Dedifferentiated amniotic fluid mesenchymal stem cell (primary cell): ENCODE results near the gene C19orf25.
"Not testable (repeated sequence)": the region's sequence is repeated elsewhere in the genome, so short reads cannot be mapped to it uniquely, and the experiment has no call there.

ENCODE experiments used
- DNase-seq: peaks from one replicate; pipeline ENCODE4 v3.0.0-alpha.2; 2016; ENCODE audit errors: extremely low spot score

The C19orf25 gene

DNA sequence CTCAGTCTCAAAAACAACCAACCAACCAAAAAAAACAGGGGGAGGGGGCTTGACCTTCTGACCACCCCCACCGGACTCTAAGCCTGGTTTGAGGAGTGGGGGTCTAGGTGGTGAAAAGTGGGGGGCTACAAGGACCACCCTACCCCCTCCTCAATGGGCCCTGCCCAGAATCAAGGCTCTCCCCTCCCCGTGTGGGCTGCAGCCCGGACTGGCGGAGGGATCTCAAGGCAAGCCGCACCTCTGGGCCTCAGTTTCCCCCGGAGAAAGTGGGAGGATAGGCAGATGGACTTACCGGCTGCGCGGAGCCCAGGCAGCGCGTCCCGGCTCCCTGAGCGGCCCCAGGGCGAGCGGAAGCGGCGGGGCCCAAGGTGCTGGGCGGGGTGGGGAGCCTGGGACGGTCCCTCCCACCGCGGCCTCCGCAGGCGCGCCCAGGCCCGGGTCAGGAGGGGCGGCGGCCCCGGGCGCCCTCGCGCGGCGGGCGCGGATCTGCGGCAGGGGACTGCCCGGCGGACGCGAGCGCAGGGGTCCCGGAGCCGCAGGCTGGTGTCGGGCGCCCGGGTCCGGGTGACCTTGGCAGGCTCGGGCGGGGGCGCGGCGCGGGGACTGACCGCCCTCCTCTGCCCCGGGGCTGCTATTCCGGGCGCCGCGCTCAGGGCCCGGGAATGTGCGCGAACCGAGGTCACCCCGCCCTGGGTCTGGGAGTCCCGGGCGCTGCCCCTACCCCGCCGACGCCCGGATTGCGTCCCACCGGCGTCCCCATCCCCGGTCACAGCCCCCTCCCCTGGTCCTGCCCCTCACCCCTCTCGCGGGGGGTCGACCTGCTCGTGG is 33.9 kb upstream of the C19orf25 start, which contains the start of gene ADAMTSL5:
ADAMTSL5 (minus strand) TSS at position 349 of the 828 bp plus-strand sequence. CDS start 2,076 bp downstream, outside the sequence.
- DNase-seq, result peak; percentile 18

DNA sequence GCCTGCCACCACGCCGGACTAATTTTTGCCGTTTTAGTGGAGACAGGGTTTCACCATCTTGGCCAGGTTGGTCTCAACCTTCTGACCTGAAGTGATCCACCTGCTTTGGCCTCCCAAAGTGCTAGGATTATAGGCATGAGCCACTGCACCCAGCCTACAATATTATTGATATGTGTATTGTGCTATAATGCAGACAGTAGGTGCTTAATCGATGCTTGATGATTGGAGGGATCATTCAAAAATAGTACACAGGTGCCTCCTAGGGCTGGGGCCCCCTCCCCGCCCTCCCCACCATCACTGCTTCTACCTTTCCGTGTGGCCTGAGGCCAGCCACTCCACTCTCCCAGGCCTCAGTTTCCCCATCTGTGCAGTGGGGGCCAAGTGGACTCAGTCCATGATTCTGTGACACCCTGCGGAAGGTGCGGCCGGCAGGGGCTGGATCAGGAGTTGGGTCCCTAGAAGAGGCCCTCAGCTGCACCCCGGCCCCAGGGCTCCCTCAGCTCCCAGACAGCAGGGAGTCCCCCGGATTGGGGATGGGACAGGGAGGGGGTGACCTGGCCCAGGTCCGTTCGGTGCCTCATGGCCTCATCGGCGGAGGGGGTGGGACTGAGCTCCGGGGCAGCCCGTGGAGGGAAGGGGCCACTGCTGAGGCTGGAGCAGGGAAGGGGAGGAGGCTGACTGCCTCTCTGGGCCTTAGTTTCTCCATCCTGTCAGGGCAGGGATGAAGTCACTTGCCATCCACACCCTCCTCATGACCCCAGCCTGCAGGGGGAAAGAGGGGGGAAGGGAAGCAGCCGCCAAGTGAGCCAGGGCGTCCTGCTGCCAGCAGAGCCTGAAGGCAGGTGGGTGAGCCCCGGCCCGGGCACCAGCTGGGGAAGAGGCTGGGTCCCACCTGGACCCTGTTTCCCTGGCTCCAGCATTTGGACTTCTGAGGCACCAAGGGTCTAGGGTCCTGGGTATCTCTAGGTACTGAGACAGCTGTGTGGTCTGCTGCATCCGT is 32.6 kb upstream of the C19orf25 start:
- no peak for DNase-seq

DNA sequence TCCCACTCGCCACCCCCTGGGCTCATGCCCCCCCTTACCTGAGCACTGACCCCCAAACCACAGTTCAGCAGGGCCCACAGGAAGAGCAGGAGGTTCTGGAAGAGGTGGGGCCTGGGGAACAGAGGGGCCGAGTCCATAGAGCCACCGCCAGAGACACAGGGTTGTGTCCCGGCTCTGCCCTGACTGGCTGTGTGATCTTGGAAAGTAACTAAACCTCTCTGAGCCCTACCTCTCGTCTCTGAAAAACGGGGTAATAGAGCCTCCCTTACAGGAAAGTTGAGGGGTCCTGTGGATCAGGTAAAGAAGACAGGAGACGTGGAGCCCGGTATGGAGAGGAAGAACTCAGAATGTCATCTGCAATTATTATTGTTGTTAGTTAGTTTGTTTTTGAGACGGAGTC is 31.8 kb upstream of the C19orf25 start:
- no peak for DNase-seq

DNA sequence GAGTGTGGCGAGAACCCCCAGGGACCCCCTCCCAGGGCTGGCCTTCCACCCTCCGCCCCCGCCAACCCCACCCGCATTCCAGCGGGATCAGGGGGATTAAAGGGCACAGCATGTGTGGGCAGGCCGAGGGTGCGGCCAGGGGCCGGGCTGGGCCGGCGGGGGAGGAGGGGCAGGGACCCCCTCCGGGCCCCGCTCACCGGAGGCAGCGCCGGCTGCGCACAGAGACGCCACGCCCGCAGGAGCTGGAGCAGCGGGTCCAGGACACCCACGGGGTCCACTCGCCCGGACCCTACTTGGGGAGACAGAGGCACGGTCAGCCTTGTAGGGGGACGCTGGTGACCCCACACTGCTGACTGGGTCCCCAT is 31.4 kb upstream of the C19orf25 start:
- no peak for DNase-seq

DNA sequence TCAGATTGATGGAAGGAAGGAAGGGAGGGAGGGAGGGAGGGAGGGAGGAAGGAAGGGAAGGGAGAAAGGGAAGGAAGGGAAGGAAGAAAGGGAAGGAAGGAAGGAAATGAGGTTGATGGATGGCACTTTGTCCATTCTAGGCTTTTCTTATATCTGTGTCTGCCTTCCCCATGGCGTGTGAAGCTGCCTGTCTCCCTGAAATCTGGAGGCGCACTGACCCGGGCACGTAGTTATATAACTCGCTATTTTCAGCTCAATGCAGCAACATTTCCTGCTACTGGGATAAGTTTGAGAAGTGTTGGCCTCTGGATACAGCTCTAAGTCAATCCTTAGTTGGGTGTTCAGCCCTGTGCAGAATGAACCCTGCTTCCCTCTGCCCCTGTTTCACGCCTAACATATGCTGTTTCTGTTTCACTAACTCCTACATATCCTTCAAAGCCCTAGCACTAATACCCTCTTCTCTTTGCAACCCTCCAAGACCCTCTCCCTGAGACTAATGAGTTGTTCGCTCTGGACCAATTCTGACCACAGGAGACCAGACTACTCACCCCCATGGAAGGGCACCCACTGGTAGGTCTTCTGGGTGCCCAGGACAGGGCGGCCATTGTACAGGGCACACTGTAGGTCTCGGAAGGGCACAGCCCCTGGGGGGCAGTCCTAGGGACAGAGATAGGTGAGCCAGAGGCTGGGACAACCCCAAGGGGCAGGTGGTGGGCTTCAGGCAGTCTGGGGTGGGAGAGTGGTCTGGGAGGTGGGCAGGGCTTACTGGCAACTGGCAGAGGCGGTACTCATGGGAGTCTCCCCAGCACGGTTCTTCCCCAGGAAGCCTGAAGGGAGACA is 30.8 kb upstream of the C19orf25 start:
- no peak for DNase-seq

DNA sequence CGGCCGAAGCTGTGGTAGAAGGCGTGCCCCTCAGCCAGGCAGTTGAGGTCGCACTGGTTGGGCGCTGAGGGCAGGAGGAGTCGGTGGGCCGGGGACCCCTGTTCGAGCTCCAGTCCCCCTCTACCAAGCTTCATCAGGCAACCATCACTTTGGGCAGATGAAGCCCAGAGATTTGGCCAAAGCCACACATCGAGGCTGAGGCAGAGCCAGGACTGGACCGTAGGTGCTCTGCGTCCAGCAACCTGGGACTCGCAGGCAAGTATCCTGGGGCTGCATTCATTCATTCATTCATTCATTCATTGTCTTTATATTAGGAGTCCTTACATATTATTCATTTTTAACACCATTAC is 29.5 kb upstream of the C19orf25 start:
- no peak for DNase-seq

DNA sequence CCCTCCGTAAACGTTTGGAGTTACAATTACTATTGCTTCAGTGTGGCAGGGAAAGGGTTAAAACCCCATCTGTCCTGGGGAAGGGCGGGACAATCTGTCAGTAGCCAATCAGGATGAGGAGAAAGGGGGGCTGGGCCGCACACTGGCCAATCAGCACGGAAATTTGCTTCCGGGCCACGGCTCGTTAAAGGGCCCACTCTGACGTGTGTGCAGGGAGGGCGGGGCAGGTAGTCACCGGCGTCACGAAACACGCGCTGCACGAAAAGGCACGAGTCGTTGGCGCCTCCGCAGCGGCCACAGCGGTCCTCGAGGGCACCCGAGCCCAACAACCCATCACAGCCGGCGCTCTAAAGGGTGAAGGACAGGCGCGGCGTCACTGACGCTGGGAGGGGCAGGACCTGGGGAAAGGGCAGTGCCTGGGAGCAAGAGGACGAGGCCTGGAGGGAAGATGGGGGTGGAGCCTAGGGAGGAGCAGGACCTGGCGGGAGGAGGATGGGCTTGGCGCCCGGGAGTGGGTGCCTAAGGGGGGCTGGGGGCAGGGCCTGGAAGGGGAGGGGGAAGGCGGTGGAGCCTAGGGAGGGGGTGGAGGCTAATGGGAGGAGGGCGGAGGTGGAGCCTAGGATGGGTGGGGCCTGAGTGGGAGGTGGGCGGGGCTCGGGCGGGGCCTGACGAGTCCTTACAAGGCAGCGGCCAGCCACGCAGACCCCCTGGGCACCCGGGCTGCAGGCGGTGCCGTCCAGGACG is 28.9 kb upstream of the C19orf25 start:
- peak; percentile 95 for DNase-seq

DNA sequence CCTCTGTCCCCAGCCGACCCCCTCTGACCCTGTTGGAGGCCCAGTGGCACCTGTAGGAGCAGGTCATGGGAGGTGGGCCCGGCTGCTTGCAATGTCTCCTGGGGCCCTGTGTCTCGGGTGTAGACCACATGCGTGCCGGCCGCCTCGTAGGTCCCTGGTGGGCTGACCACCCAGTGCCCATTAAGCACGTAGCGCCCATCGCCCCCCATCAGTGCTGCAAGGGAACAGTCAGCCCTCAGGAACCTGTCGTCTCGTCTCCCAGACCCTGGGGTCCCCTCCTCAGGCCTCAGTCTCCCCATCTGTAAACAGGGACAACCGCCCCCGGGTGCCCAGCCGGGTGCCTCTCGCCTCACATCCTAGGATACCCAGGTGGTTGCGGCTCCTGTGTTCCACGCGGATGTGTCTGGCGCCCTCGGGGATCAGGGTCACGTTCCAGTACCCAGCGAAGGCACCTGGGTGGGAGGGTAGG is 28.2 kb upstream of the C19orf25 start:
- DNase-seq, result no peak

DNA sequence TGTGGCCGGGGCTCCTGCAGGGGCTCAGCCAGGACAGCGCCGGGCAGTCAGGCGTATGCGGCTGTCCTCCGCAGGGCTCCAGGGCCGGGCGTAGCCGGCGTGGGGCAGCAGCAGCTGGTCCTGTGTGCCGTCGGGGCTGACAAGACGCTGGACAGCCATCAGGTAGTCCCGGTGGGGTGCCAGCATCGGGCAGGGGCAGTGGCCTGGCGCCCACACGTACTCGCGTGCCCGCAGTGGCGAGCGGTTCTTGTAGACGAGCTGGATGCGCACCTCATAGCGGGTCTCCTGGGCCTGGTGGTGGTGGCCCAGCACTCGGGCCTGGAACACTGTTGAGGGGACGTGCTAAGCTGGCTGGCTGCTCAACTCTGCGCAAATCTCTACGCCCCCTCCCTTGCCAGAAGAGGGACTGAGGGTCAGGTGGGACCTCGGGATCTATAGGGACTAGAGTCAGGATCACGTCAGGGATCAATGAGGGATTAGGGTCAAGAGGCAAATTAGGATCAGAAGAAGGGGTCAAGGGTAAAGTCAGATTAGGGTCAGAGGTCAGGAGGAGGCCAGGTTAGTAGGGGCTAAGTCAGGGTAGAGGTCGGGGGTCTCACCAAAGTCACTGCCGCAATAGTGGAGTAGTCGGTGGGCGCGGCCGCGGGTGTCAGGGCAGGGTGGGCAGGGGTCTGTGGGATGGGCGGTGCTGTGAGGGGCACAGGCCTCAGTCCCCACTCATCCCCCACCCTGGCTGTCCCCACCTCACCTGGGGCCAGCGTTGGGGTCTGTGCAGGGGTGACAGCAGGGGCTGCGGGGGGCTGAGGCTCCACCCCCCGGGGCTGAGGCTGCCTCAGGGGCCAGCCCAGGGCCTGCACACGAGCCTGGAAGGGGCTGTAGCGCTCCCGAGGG is 27.2 kb upstream of the C19orf25 start:
- no peak for DNase-seq

DNA sequence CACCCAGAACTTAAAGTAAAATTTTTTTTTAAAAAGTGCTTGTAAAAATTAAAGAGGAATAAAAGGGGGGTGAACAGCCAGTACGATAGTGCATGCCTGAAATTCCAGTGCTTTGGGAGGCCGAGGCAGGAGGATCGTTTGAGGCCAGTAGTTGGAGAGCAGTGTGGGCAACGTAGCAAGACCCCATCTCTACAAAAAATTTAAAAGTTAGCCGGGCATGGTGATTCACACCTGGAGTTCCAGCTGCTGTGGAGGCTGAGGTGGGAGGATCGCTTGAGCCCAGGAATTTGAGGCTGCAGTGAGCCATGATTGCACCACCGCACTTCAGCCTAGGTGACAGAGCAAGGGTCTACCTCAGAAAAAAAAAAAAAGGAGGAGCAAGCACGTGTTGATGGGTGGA is 26.0 kb upstream of the C19orf25 start:
- no peak for DNase-seq

DNA sequence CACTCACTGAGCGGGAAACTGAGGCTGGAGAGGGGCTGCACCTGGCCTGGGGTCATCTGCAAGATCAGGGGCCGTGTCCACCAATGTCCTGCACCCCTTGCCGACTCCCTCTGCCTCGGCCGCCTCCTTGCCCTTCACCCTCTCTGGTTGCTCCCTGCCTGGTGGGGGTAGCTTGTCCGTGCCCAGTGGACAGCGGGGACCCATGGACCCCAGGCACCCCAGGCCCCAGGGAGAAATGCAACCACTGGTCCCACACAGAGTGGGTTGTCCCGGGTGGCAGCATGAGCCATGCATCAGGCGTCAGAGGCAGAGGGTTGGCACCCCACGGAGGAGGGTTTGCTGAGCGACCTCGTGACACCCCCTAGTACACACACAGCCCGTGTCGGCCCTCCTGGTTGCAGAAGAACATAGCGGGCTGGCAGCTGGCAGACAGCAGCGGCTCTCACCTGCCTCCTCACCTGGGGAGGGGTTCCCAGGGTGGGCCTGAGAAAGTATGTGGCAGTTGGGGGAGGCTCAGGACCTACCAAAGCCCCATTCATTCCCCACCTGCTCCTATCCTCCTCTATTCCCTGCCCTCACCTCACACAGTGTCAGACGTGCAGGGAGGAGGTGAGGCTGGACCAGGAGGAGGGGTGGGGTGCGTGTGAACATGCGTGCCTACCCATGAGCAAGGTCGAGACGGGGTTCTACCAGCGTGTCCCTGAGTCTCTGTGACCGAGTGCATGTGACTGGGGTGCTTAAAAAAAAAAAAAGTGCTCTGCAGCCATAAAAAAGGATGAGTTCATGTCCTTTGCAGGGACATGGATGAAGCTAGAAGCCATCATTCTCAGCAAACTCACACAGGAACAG is 25.1 kb upstream of the C19orf25 start:
- no peak for DNase-seq

DNA sequence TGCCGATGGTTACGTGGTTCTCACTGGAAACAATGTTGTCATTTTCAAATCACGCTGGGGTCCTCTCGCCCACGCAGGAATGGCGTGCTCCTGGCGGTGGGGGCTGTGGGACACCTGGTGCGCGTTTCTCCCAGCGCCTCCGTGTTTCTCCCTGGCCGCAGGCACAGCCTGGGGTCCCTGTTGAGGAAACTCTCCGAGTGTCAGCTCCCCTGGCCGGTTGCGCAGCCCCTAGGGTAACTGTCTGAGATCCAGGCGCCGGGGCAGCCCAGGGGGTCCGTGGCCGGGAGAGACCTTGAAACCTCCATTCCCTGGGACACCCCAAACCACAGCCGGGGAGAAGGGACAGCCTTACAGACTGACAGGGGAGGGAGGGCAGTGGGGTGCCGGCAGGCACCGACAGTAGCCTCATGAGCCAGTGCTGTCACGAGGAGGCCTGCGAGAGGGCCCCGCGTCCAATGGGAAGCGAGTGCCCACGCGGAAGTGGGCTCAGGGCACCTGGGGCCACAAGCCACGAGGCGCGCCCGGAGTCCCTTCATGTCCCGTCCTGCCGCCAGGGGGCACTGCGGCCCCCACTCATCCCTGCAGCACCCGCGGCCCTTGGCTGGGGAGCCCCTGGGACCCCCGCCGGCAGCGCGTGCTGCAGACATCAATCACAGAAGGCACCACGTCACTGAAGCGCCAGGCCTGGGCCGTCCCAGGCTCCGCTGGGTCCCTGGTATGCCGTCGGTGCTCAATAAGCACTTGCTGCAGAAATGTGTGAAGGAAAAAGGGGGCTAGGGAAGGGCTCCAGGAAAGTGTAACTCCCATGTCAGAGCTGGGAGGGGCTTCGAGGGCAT is 24.3 kb upstream of the C19orf25 start:
- peak; percentile 29 for DNase-seq

DNA sequence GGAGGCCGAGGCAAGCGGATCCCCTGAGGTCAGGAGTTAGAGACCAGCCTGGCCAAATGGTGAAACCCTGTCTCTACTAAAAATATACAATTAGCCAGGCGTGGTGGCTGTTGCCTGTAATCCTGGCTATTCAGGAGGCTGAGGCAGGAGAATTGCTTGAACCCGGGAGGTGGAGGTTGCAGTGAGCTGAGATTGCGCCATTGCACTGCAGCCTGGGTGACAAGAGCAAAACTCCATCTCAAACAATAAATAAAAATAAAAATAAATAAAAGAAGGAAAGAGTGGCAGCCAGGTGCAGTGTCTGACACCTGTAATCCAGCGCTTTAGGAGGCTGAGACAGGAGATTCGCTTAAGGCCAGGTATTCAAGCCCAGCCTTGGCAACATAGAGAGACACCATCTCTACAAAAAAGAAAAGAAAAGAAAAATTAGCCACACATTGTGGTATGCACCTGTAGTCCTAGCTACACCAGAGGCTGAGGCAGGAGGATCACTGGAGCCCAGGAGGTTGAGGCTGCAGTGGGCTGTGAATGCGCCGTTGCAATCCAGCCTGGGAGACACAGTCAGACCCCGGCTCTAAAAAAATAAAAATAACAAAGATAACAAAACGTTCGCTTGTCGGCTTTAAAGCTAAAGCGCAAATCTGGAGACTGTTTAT is 23.5 kb upstream of the C19orf25 start:
- DNase-seq, result peak; percentile 21

DNA sequence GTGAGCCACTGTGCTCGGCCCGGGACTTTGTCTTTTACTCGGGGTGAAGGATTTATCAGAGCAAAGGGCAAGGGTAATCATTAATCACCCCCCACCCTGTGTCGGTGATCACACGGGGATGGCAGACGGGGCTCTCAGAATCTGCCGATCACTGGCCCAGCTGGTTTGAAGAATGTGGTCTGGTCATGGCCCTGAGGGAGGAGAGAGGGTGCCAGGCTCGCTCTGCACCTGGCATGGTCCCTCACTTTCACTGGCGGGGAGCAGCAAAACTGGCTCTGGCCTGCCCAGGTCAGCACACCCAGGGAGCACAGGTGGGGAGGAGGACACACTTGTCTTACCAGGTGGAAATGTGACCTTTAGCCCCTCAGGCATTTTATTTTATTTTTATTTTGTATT is 22.2 kb upstream of the C19orf25 start:
- DNase-seq, result no peak

DNA sequence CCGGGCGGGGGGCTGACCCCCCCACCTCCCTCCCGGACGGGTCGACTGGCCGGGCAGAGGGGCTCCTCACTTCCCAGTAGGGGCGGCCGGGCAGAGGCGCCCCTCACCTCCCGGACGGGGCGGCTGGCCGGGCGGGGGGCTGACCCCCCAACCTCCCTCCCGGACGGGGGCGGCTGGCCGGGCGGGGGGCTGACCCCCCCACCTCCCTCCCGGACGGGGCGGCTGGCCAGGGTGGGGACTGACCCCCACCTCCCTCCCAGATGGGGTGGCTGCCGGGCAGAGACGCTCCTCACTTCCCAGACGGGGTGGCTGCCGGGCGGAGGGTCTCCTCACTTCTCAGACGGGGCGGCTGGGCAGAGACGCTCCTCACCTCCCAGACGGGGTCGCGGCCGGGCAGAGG is 20.2 kb upstream of the C19orf25 start:
- not testable (repeated sequence) for DNase-seq

DNA sequence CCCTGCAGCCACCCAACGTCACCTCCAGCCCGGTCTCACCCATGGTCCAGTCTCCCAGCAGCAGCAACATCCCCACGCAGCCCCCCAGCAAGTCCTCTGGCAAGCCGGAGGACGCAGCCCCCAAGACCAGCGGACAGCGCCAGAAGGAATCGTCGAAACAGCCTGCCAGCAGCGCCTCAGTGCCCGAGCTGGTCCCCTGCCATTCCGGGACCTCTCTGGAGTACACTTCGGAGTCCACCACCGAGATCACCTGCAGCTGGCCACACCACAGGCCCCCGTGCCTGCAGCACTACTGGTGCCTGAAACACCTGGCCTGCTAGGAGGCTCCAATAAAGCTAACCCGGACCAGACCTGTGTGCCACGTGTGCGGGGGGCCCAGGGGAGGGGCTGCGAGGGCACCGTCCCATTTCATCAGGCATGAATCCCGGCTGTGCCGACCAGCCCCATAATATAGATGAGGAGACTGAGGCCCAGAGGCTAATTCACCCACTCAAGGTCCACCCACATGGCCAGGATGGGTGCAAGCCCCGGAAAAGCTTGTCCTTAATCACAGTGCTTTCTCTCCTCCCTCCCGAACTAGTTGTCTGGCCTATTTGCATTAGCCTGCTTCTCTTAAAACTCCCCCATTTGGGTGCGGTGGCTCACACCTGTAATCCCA is 18.7 kb upstream of the C19orf25 start:
- DNase-seq, result no peak
